GM23338 (cell line): Measurements from ENCODE around the gene SUPV3L1. TPM values are rescaled to one million over a fixed set of nuclear protein-coding genes. Genes with fewer than 3 reads are reported as not detected.

Experiments used
- REST ChIP-seq: IDR thresholded peaks from one replicate; pipeline ENCODE4 v1.6.1; 2018; ENCODE audit warnings: antibody characterized with exemption; ENCODE audit not compliant: unreplicated experiment
- ZNF331 ChIP-seq: fragments of 250-450 bp; sonication (Bioruptor Pico); IDR thresholded peaks from 2 replicates; pipeline ENCODE4 v1.5.0; 2020; ENCODE audit warnings: low read depth, mild to moderate bottlenecking, moderate library complexity
- polyA plus RNA-seq: library from polyadenylated mRNA; unstranded; fragments of >200 nt; fragmentation: Nextera tagmentation; extraction: Ambion mirVana; gene quantifications from 2 replicates; pipeline ENCODE4 v1.2.1, GENCODE V29; 2016
- total RNA-seq: library from RNA; depleted of rRNA; stranded (reverse); fragments of >200 nt; shearing (Covaris generic); gene quantifications from 2 replicates; pipeline ENCODE4 v1.2.3, GENCODE V29; 2014; rRNA removed

SUPV3L1 gene
- total and polyA plus RNA-seq, 2 experiments from 2014 or later, result 29.9 to 45.2 TPM

GRCh38 chr10:69254877-69255276 is 74.8 kb downstream of the SUPV3L1 start (continued):
- TF ChIP-seq ZNF331, result no peak
- no peak for TF ChIP-seq REST

Other genes starting within 250 kb of the SUPV3L1 start
- 194 and 209 TPM in 2 replicates for gene DDX21, start 224.1 kb upstream of the SUPV3L1 start, total RNA-seq
- gene DDX21, start 224.1 kb upstream of the SUPV3L1 start, polyA plus RNA-seq, result 130 and 138 TPM in 2 replicates
- gene KIFBP, start 191.4 kb upstream of the SUPV3L1 start, total RNA-seq, result 36.4 and 39.8 TPM in 2 replicates
- 21.9 and 24.5 TPM in 2 replicates for gene KIFBP, start 191.4 kb upstream of the SUPV3L1 start, polyA plus RNA-seq
- gene SRGN, start 92.1 kb upstream of the SUPV3L1 start, total RNA-seq, result not detected in 2 replicates
- 0.30 TPM in 1 of 2 replicates, not detected in the other for gene SRGN, start 92.1 kb upstream of the SUPV3L1 start, polyA plus RNA-seq
- gene VPS26A, start 56.1 kb upstream of the SUPV3L1 start, total RNA-seq, result 39.3 and 41.6 TPM in 2 replicates
- gene VPS26A, start 56.1 kb upstream of the SUPV3L1 start, polyA plus RNA-seq, result 23.1 and 29.0 TPM in 2 replicates
- gene HKDC1, start 40.1 kb downstream of the SUPV3L1 start, total RNA-seq, result 0.03 TPM in 1 of 2 replicates, not detected in the other
- gene HKDC1, start 40.1 kb downstream of the SUPV3L1 start, polyA plus RNA-seq, result not detected in 2 replicates
- gene HK1, start 98.3 kb downstream of the SUPV3L1 start, total RNA-seq, result 197 and 229 TPM in 2 replicates
- 70.0 and 76.6 TPM in 2 replicates for gene HK1, start 98.3 kb downstream of the SUPV3L1 start, polyA plus RNA-seq
- gene TACR2, start 236.7 kb downstream of the SUPV3L1 start, total RNA-seq, result 0.54 TPM in 1 of 2 replicates, not detected in the other
- gene TACR2, start 236.7 kb downstream of the SUPV3L1 start, polyA plus RNA-seq, result not detected in 2 replicates